HepG2 (cell line): Measurements from ENCODE around the gene EARS2. TPM values are rescaled to one million over a fixed set of nuclear protein-coding genes. Genes with fewer than 3 reads are reported as not detected.
A peak's percentile ranks its signal among the peaks of the same experiment; 100 is the strongest.

Source experiments
- ATAC-seq: fragments of 200-7000 bp; cut with Tn5 transposase; 3 replicates; pipeline ENCODE4 v1.9.1; 2020; ENCODE audit warnings: mild to moderate bottlenecking, moderate library complexity
- BruUV-seq: library from RNA; stranded (reverse); fragments of 400-500 nt; replicated peaks from 2 replicates; lab custom pipeline; 2021; lab: Mats Ljungman, UMichigan
- CTCF ChIA-PET: fragments of 300-600 bp; formaldehyde crosslinking; extraction: SDS; loops from one replicate; lab custom pipeline; 2021; ENCODE audit warnings: low total read pairs, inconsistent platforms, low intra/inter-chr PET ratio; lab: Yijun Ruan, JAX
- POLR2A ChIA-PET: fragments of 350-600 bp; sonication (Branson Sonifier 250); formaldehyde crosslinking; loops from one replicate; lab custom pipeline; 2020; ENCODE audit warnings: antibody characterized with exemption, inconsistent platforms; lab: Yijun Ruan, JAX
- DNase-seq: peaks from one replicate; pipeline ENCODE4 v3.0.0-alpha.2; 2015; ENCODE audit warnings: low spot score
- FAIRE-seq: peaks from 3 replicates; lab custom pipeline; 2011; peaks lifted over from hg19 to GRCh38; lab: Jason Lieb, UNC
- H2AFZ ChIP-seq: one replicate; pipeline ENCODE4 v1.6.1; 2011; ENCODE audit warnings: low read length, inconsistent platforms
- H3K27ac ChIP-seq: fragments of 300-600 bp; 3 replicates; pipeline ENCODE4 v1.8.0; 2011; ENCODE audit warnings: mixed run types, mild to moderate bottlenecking, mixed read lengths, low read length, inconsistent platforms; ENCODE audit not compliant: insufficient read depth; ENCODE audit errors: extremely low read length
- H3K27me3 ChIP-seq, 2 experiments: fragments of 200-600 bp in 1 of 2; 2 replicates in 1 of 2; 3 replicates in 1 of 2; pipeline versions ENCODE4 v1.6.0 to v1.8.0; 2011; ENCODE audit warnings: low read length in 2 of 2, mild to moderate bottlenecking in 2 of 2, moderate library complexity in 2 of 2, inconsistent platforms in 1 of 2; ENCODE audit not compliant: insufficient read depth in 2 of 2, control insufficient read depth in 1 of 2
- H3K36me3 ChIP-seq, 2 experiments: fragments of 200-600 bp in 1 of 2; replicated peaks in 1 of 2; 2 replicates in 1 of 2; 3 replicates in 1 of 2; pipeline versions ENCODE4 v1.5.1 to v1.8.0; 2011; ENCODE audit warnings: low read length in 2 of 2, inconsistent platforms in 1 of 2; ENCODE audit not compliant: insufficient read depth in 2 of 2, control insufficient read depth in 1 of 2
- H3K4me1 ChIP-seq: 2 replicates; pipeline ENCODE4 v1.5.1; 2012; ENCODE audit warnings: low read length, inconsistent platforms; ENCODE audit not compliant: insufficient read depth
- H3K4me2 ChIP-seq: 2 replicates; pipeline ENCODE4 v1.6.0; 2011; ENCODE audit warnings: low read depth, low read length, inconsistent platforms
- H3K4me3 ChIP-seq, 3 experiments: fragments of 200-600 bp in 1 of 3; sonication (generic), shearing (Covaris generic) in 1 of 3; replicated peaks in 1 of 3; 2 replicates each; pipeline ENCODE4 v1.5.1; 2011 to 2016; ENCODE audit warnings: low read length in 3 of 3, inconsistent platforms in 2 of 3, low read depth in 2 of 3, mild to moderate bottlenecking in 2 of 3, control low read depth in 1 of 3, mixed read lengths in 1 of 3; ENCODE audit not compliant: insufficient read depth in 1 of 3
- H3K79me2 ChIP-seq: one replicate; pipeline ENCODE4 v1.6.1; 2011; ENCODE audit warnings: low read length, inconsistent platforms; ENCODE audit not compliant: insufficient read depth
- H3K9ac ChIP-seq: 2 replicates; pipeline ENCODE4 v1.6.0; 2011; ENCODE audit warnings: mild to moderate bottlenecking, low read depth, low read length, inconsistent platforms; ENCODE audit not compliant: insufficient read depth
- H3K9me3 ChIP-seq: 2 replicates; pipeline ENCODE4 v1.5.1; 2012; ENCODE audit warnings: mild to moderate bottlenecking, low read length
- H4K20me1 ChIP-seq: 2 replicates; pipeline ENCODE4 v1.6.0; 2011; ENCODE audit warnings: inconsistent platforms, mild to moderate bottlenecking, low read length, moderate library complexity; ENCODE audit not compliant: insufficient read depth
- ATM ChIP-seq: fragments of 450-650 bp; IDR thresholded peaks from 2 replicates; pipeline ENCODE4 v1.7.1; 2017; ENCODE audit warnings: mild to moderate bottlenecking, borderline replicate concordance
- CEBPG ChIP-seq: IDR thresholded peaks from 2 replicates; pipeline ENCODE4 v1.6.1; 2016
- GATAD2A ChIP-seq: IDR thresholded peaks from 2 replicates; pipeline ENCODE4 v1.6.1; 2016
- IRF2 ChIP-seq: IDR thresholded peaks from 2 replicates; pipeline ENCODE4 v1.6.1; 2018; ENCODE audit warnings: missing genetic modification reagents, missing compliant biosample characterization
- PAWR ChIP-seq: sonication (generic); formaldehyde crosslinking; IDR thresholded peaks from 2 replicates; pipeline ENCODE4 v1.4.0; 2020; ENCODE audit warnings: missing genetic modification reagents, mild to moderate bottlenecking, borderline replicate concordance
- PRMT3 ChIP-seq: sonication (generic); formaldehyde crosslinking; IDR thresholded peaks from 2 replicates; pipeline ENCODE4 v1.8.1; 2022; ENCODE audit warnings: low read depth, mild to moderate bottlenecking, moderate library complexity, missing genetic modification reagents, borderline replicate concordance
- SKI ChIP-seq: fragments of 450-650 bp; IDR thresholded peaks from one replicate; pipeline ENCODE4 v1.6.1; 2018; ENCODE audit warnings: mild to moderate bottlenecking; ENCODE audit not compliant: partially characterized antibody
- SMAD1 ChIP-seq: sonication (generic); formaldehyde crosslinking; IDR thresholded peaks from 2 replicates; pipeline ENCODE4 v1.4.0; 2020; ENCODE audit warnings: missing genetic modification reagents, low read depth, mild to moderate bottlenecking, borderline replicate concordance
- SOX13 ChIP-seq, 3 experiments: fragments of 450-650 bp in 1 of 3; sonication (generic) in 1 of 3; formaldehyde crosslinking in 1 of 3; IDR thresholded peaks in 2 of 3; conservative IDR thresholded peaks in 1 of 3; 2 replicates each; pipeline versions ENCODE4 v1.5.0 to v1.6.1; 2016 to 2020; ENCODE audit warnings: antibody characterized with exemption in 1 of 3, mild to moderate bottlenecking in 1 of 3, missing compliant biosample characterization in 1 of 3, missing genetic modification reagents in 1 of 3, moderate library complexity in 1 of 3
- SOX5 ChIP-seq: IDR thresholded peaks from 2 replicates; pipeline ENCODE4 v1.6.1; 2016; ENCODE audit warnings: borderline replicate concordance
- SRF ChIP-seq: IDR thresholded peaks from 2 replicates; pipeline ENCODE4 v1.6.1; 2011; ENCODE audit warnings: mild to moderate bottlenecking, low read depth, low read length, moderate library complexity
- ZBTB42 ChIP-seq: sonication (generic); formaldehyde crosslinking; IDR thresholded peaks from 2 replicates; pipeline ENCODE4 v1.5.0; 2020; ENCODE audit warnings: mild to moderate bottlenecking, missing genetic modification reagents
- ZFY ChIP-seq: sonication (generic); formaldehyde crosslinking; IDR thresholded peaks from 2 replicates; pipeline ENCODE4 v1.4.0; 2020; ENCODE audit warnings: missing genetic modification reagents
- ZNF207 ChIP-seq: fragments of 450-650 bp; IDR thresholded peaks from 2 replicates; pipeline ENCODE4 v1.6.1; 2016; ENCODE audit warnings: antibody characterized with exemption, borderline replicate concordance
- ZNF317 ChIP-seq: sonication (generic); formaldehyde crosslinking; IDR thresholded peaks from 2 replicates; pipeline ENCODE4 v1.5.0; 2020; ENCODE audit warnings: mild to moderate bottlenecking, missing genetic modification reagents
- ZNF501 ChIP-seq: sonication (generic); formaldehyde crosslinking; IDR thresholded peaks from 2 replicates; pipeline ENCODE4 v1.5.1; 2020; ENCODE audit warnings: mild to moderate bottlenecking, moderate library complexity, missing genetic modification reagents
- ZNF569 ChIP-seq: sonication (generic); formaldehyde crosslinking; IDR thresholded peaks from 2 replicates; pipeline ENCODE4 v1.5.0; 2020; ENCODE audit warnings: mild to moderate bottlenecking, missing genetic modification reagents, moderate library complexity, borderline replicate concordance
- ZNF609 ChIP-seq: sonication (generic); formaldehyde crosslinking; IDR thresholded peaks from 2 replicates; pipeline ENCODE4 v1.4.0; 2020; ENCODE audit warnings: mild to moderate bottlenecking, missing genetic modification reagents, borderline replicate concordance
- WGBS: methylation state at CpG from one replicate; pipeline ENCODE4 v1.1.6; 2017; ENCODE audit warnings: low lambda C conversion rate; 5-methylcytosine and 5-hydroxymethylcytosine counted together
- in situ Hi-C: cut with HindIII; loops from 2 replicates; pipeline ENCODE4 v1.10.0; 2017; ENCODE audit warnings: low pct_unique_long_range_greater_than_20kb; ENCODE audit not compliant: extremely low pct_ligation_motif_present
- intact Hi-C: fragments of 100-400 bp; cut with micrococcal nuclease; formaldehyde crosslinking; loops from one replicate; pipeline ENCODE4 v1.10.0; 2022; ENCODE audit not compliant: unreplicated experiment
- polyA plus RNA-seq, 8 experiments: library from polyadenylated mRNA; depleted of rRNA in 3 of 8; stranded (reverse) in 7 of 8; unstranded in 1 of 8; fragments of >200 nt; fragmentation: Illumina TruSeq in 4 of 8; extraction: Trizol in 4 of 8; gene quantifications; 2 replicates each; pipeline versions ENCODE4 v1.2.1 to v1.2.3, GENCODE V29; 2011 to 2016; ENCODE audit warnings: low read depth in 4 of 8, missing spikeins in 1 of 8, mixed read lengths in 1 of 8; ENCODE audit not compliant: insufficient read depth in 1 of 8
- total RNA-seq, 5 experiments: library from RNA; depleted of rRNA; stranded (reverse); fragments of >200 nt; fragmentation: Illumina TruSeq; extraction: Trizol; gene quantifications; 2 replicates each; pipeline ENCODE4 v1.2.3, GENCODE V29; 2016; ENCODE audit warnings: low read depth in 1 of 5
- TF ChIP-seq, protein P1 (sequence below): sonication (generic); formaldehyde crosslinking; IDR thresholded peaks from 2 replicates; pipeline ENCODE4 v1.8.0; 2022; ENCODE audit warnings: missing genetic modification reagents, mild to moderate bottlenecking, borderline replicate concordance

Gene EARS2
- total and polyA plus RNA-seq, 2 of the 13 experiments (the other 11 are each of a cell fraction or from before 2014, with no cell fraction given): 49.4 to 80.4 TPM

DNA sequence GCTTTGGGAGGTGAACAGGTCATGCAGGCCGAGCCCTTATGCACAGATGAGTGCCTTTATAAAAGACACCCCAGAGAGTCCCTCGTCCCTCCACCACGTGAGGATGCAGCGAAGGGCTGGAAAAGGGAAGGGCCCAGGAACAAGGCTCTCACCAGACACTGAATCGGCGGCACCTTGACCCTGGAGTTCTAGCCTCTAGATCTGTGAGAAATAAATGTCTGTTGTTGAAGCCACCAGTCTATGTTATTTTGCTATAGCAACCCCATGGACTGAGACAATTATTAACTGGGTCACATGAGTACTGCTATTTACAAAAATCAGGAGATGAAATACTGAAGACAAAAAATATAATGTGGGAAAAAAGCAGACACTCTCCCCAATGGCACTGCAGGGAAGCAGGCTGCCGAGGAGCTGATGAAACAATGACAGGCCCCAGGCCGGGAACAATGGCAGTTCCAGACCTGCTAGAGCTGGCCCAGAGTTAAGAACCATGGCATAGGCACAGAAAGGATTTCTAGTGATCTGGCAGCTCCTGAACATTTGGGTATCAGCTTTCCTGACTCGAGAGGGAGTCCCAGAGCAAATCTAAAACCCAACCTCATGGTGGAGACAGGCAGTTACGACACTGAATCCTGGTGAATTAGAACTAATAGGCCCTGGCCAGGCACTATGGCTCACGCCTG, 29.0 kb downstream of the EARS2 start:
- Histone ChIP-seq H3K36me3 (peaks cover 54 to 83% of the 10 kb centered on the region in 2 experiments), H3K27ac (peak overlapping the region; percentile 62), H3K9ac (peak overlapping the region; percentile 26; the same call in 1 of the 2 replicates), H3K4me3 (no peak overlapping the region), H3K27me3 (no peaks in the 10 kb centered on the region), H3K79me2 (no peaks in the 10 kb centered on the region), H2AFZ (no peak overlapping the region), H3K4me1 (peaks cover 15% of the 10 kb centered on the region), H3K4me2 (no peak overlapping the region), H4K20me1 (no peaks in the 10 kb centered on the region), H3K9me3 (no peaks in the 10 kb centered on the region)
- BruUV-seq: no TSS peak
- in situ Hi-C loops: no loop called here
- intact Hi-C loops: no loop called here
- FAIRE-seq (no peak), DNase-seq (peak; percentile 67), ATAC-seq (peak; percentile 68)
- ChIA-PET CTCF (no interaction called here), POLR2A (interaction anchor here (0.6 to 6.6 kb wide), 5 partner anchors 10 to 30 kb away, joined by 3 to 64 read pairs (median 4); partner anchors contain the start of genes EARS2 and UBFD1)
- 88% methylated on average over 11 of the region's 11 CpGs for WGBS
- TF ChIP-seq SMAD1 (CRISPR knock-in tag) (no peak), ZNF317 (CRISPR knock-in tag) (no peak), PAWR (CRISPR knock-in tag) (no peak), IRF2 (no peak), ATM (no peak), PRMT3 (CRISPR knock-in tag) (no peak), SOX5 (CRISPR knock-in tag) (peak; percentile 25; the same call in 1 of the 2 replicates), ZNF501 (CRISPR knock-in tag) (no peak), SRF (no peak), SKI (peak; percentile 44), ZBTB42 (CRISPR knock-in tag) (no peak), GATAD2A (CRISPR knock-in tag) (0 out of 2 replicates have a peak, but pooled peaks have one; percentile 13), ZFY (CRISPR knock-in tag) (no peak), CEBPG (CRISPR knock-in tag) (no peak), SOX13 (IDR thresholded peaks at IDR 0.05) (no peak), SOX13 (CRISPR knock-in tag; conservative IDR thresholded peaks at IDR 0.05 in 1 of 2, IDR thresholded peaks at IDR 0.05 in 1 of 2) (peak in 1 of 2 experiments; percentile 34; a peak in 1 of 4 replicates), ZNF609 (CRISPR knock-in tag) (no peak), ZNF569 (CRISPR knock-in tag) (no peak), ZNF207 (no peak)
- TF ChIP-seq, protein P1, sequence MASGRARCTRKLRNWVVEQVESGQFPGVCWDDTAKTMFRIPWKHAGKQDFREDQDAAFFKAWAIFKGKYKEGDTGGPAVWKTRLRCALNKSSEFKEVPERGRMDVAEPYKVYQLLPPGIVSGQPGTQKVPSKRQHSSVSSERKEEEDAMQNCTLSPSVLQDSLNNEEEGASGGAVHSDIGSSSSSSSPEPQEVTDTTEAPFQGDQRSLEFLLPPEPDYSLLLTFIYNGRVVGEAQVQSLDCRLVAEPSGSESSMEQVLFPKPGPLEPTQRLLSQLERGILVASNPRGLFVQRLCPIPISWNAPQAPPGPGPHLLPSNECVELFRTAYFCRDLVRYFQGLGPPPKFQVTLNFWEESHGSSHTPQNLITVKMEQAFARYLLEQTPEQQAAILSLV (CRISPR knock-in tag): no peak
